ENCODE results near the gene HNF1A. TPM values are rescaled to one million over a fixed set of nuclear protein-coding genes. Genes with fewer than 3 reads are reported as not detected.
"Not testable (repeated sequence)": the region's sequence is repeated elsewhere in the genome, so short reads cannot be mapped to it uniquely, and the experiment has no call there.

The HNF1A gene
- total RNA-seq, 2 donors from 2014 or later, result 18.0 to 24.7 TPM

- H3K9ac ChIP-seq (ENCODE audit: low read depth in 2 of 2, low read length in 2 of 2), result no peak overlapping the region
- TF ChIP-seq CTCF (IDR thresholded peaks at IDR 0.05), result no peak
- intact Hi-C loops (cut with DNase I), result no loop called here
- no peaks in the 10 kb centered on the region for H3K36me3 ChIP-seq
- no peaks in the 10 kb centered on the region for H3K9me3 ChIP-seq
- no peak overlapping the region for H3K4me3 ChIP-seq
- no peak overlapping the region for H3K27ac ChIP-seq
- no peak for DNase-seq
- no peaks in the 10 kb centered on the region for H3K27me3 ChIP-seq
- H3K4me1 ChIP-seq, result no peaks in the 10 kb centered on the region
Observed at GRCh38 chr12:120940799-120941198, 37.5 kb upstream of the HNF1A start.

GRCh38 chr12:120941412-120941811, 36.9 kb upstream of the HNF1A start:
- H3K4me1 ChIP-seq, result no peaks in the 10 kb centered on the region
- no peaks in the 10 kb centered on the region for H3K36me3 ChIP-seq
- H3K9me3 ChIP-seq, result no peaks in the 10 kb centered on the region
- TF ChIP-seq CTCF (IDR thresholded peaks at IDR 0.05), result no peak
- no peak for DNase-seq
- intact Hi-C loops (cut with DNase I), result no loop called here
- no peaks in the 10 kb centered on the region for H3K27me3 ChIP-seq
- no peak overlapping the region for H3K9ac ChIP-seq (ENCODE audit: low read depth in 2 of 2, low read length in 2 of 2)
- H3K4me3 ChIP-seq, result no peak overlapping the region
- no peak overlapping the region for H3K27ac ChIP-seq

- no peak for TF ChIP-seq CTCF (IDR thresholded peaks at IDR 0.05)
Observed at GRCh38 chr12:120941846-120942405, 36.4 kb upstream of the HNF1A start.

GRCh38 chr12:120943482-120943881, 34.9 kb upstream of the HNF1A start:
- TF ChIP-seq CTCF (IDR thresholded peaks at IDR 0.05), result no peak
- Histone ChIP-seq H3K27ac (no peak overlapping the region), H3K27me3 (no peaks in the 10 kb centered on the region), H3K36me3 (no peaks in the 10 kb centered on the region), H3K9ac (ENCODE audit: low read depth in 2 of 2, low read length in 2 of 2) (no peak overlapping the region), H3K4me3 (no peak overlapping the region), H3K4me1 (no peaks in the 10 kb centered on the region), H3K9me3 (no peaks in the 10 kb centered on the region)
- DNase-seq, result no peak
- intact Hi-C loops (cut with DNase I), result no loop called here

More at GRCh38 chr12:120941846-120942405, 36.4 kb upstream of the HNF1A start:
- Histone ChIP-seq H3K4me1 (no peaks in the 10 kb centered on the region), H3K9me3 (no peaks in the 10 kb centered on the region), H3K4me3 (no peak overlapping the region), H3K27ac (no peak overlapping the region), H3K9ac (ENCODE audit: low read depth in 2 of 2, low read length in 2 of 2) (no peak overlapping the region), H3K36me3 (no peaks in the 10 kb centered on the region), H3K27me3 (no peaks in the 10 kb centered on the region)
- intact Hi-C loops (cut with DNase I), result no loop called here
- DNase-seq, result no peak

- no peak overlapping the region for H3K4me3 ChIP-seq
- DNase-seq, result peak; percentile 83
- TF ChIP-seq CTCF (IDR thresholded peaks at IDR 0.05), result peak; percentile 68
- H3K27me3 ChIP-seq, result no peaks in the 10 kb centered on the region
- no peak overlapping the region for H3K9ac ChIP-seq (ENCODE audit: low read depth in 2 of 2, low read length in 2 of 2)
- no peaks in the 10 kb centered on the region for H3K9me3 ChIP-seq
- no peaks in the 10 kb centered on the region for H3K36me3 ChIP-seq
- H3K4me1 ChIP-seq, result no peaks in the 10 kb centered on the region
- no peak overlapping the region for H3K27ac ChIP-seq
- intact Hi-C loops (cut with DNase I), result no loop called here
Observed at GRCh38 chr12:120944645-120945217, 33.6 kb upstream of the HNF1A start.

- H3K4me3 ChIP-seq; H3K4me1 ChIP-seq; H3K9me3 ChIP-seq; H3K27ac ChIP-seq; H3K27me3 ChIP-seq; DNase-seq; H3K9ac ChIP-seq (ENCODE audit: low read depth in 2 of 2, low read length in 2 of 2); intact Hi-C loops (cut with DNase I); H3K36me3 ChIP-seq: not testable (repeated sequence)
Observed at GRCh38 chr12:120945516-120945915, 32.8 kb upstream of the HNF1A start.

GRCh38 chr12:120950260-120950799, 28.0 kb upstream of the HNF1A start:
- H3K4me3 ChIP-seq; intact Hi-C loops (cut with DNase I); H3K27ac ChIP-seq; H3K4me1 ChIP-seq; H3K9me3 ChIP-seq; H3K36me3 ChIP-seq; DNase-seq; H3K9ac ChIP-seq (ENCODE audit: low read depth in 2 of 2, low read length in 2 of 2); H3K27me3 ChIP-seq: not testable (repeated sequence)
